HEK293 (cell line): ENCODE data around the gene TTC13.

Experiments
- FEZF1 ChIP-seq: fragments of 450-650 bp; formaldehyde crosslinking; IDR thresholded peaks from 2 replicates; pipeline ENCODE4 v1.5.1; 2016; ENCODE audit warnings: missing biosample characterization, missing genetic modification characterization
- GLI2 ChIP-seq: fragments of 450-650 bp; formaldehyde crosslinking; IDR thresholded peaks from 2 replicates; pipeline ENCODE4; 2017; ENCODE audit warnings: missing biosample characterization, missing genetic modification characterization, low read depth, borderline replicate concordance
- GLI4 ChIP-seq: fragments of 450-650 bp; formaldehyde crosslinking; IDR thresholded peaks from 2 replicates; pipeline ENCODE4 v1.5.1; 2016; ENCODE audit warnings: missing biosample characterization, missing genetic modification characterization
- OSR2 ChIP-seq: fragments of 450-650 bp; formaldehyde crosslinking; IDR thresholded peaks from 2 replicates; pipeline ENCODE4 v1.5.1; 2016; ENCODE audit warnings: missing biosample characterization, missing genetic modification characterization
- PATZ1 ChIP-seq: fragments of 450-650 bp; formaldehyde crosslinking; IDR thresholded peaks from 2 replicates; pipeline ENCODE4 v1.5.1; 2016; ENCODE audit warnings: missing biosample characterization, missing genetic modification characterization
- REPIN1 ChIP-seq: fragments of 450-650 bp; formaldehyde crosslinking; IDR thresholded peaks from 2 replicates; pipeline ENCODE4 v1.5.1; 2017; ENCODE audit warnings: missing biosample characterization, missing genetic modification characterization, low read depth
- REST ChIP-seq: fragments of 450-650 bp; formaldehyde crosslinking; IDR thresholded peaks from 2 replicates; pipeline ENCODE4 v1.5.1; 2016; ENCODE audit warnings: missing biosample characterization, missing genetic modification characterization
- SCRT2 ChIP-seq: fragments of 450-650 bp; formaldehyde crosslinking; IDR thresholded peaks from 2 replicates; pipeline ENCODE4 v1.5.1; 2016; ENCODE audit warnings: missing biosample characterization, missing genetic modification characterization
- YY2 ChIP-seq: fragments of 450-650 bp; formaldehyde crosslinking; IDR thresholded peaks from 2 replicates; pipeline ENCODE4 v1.5.1; 2016; ENCODE audit warnings: missing biosample characterization, missing genetic modification characterization
- ZFHX2 ChIP-seq: fragments of 450-650 bp; formaldehyde crosslinking; conservative IDR thresholded peaks from 2 replicates; pipeline ENCODE4 v1.5.1; 2016; ENCODE audit warnings: missing biosample characterization, missing genetic modification characterization
- ZNF114 ChIP-seq: fragments of 450-650 bp; formaldehyde crosslinking; IDR thresholded peaks from 2 replicates; pipeline ENCODE4 v1.5.0; 2017; ENCODE audit warnings: missing biosample characterization, missing genetic modification characterization
- ZNF148 ChIP-seq: fragments of 450-650 bp; formaldehyde crosslinking; IDR thresholded peaks from 2 replicates; pipeline ENCODE4 v1.5.0; 2017; ENCODE audit warnings: missing biosample characterization, missing genetic modification characterization, borderline replicate concordance
- ZNF211 ChIP-seq: fragments of 450-650 bp; formaldehyde crosslinking; IDR thresholded peaks from 2 replicates; pipeline ENCODE4 v1.5.1; 2016; ENCODE audit warnings: low read depth, missing biosample characterization, missing genetic modification characterization
- ZNF214 ChIP-seq: fragments of 450-650 bp; formaldehyde crosslinking; IDR thresholded peaks from 2 replicates; pipeline ENCODE4 v1.5.1; 2017; ENCODE audit warnings: missing biosample characterization, mild to moderate bottlenecking, missing genetic modification characterization, borderline replicate concordance
- ZNF26 ChIP-seq: fragments of 450-650 bp; formaldehyde crosslinking; IDR thresholded peaks from 2 replicates; pipeline ENCODE4 v1.5.1; 2016; ENCODE audit warnings: missing biosample characterization, missing genetic modification characterization
- ZNF266 ChIP-seq: fragments of 450-650 bp; formaldehyde crosslinking; IDR thresholded peaks from 2 replicates; pipeline ENCODE4 v1.5.1; 2016; ENCODE audit warnings: missing biosample characterization, missing genetic modification characterization, low read depth
- ZNF311 ChIP-seq: fragments of 450-650 bp; formaldehyde crosslinking; IDR thresholded peaks from 2 replicates; pipeline ENCODE4 v1.5.1; 2017; ENCODE audit warnings: missing biosample characterization, missing genetic modification characterization, borderline replicate concordance
- ZNF324 ChIP-seq: fragments of 450-650 bp; formaldehyde crosslinking; IDR thresholded peaks from 2 replicates; pipeline ENCODE4 v1.5.1; 2016; ENCODE audit warnings: missing biosample characterization, missing genetic modification characterization
- ZNF362 ChIP-seq: fragments of 450-650 bp; formaldehyde crosslinking; IDR thresholded peaks from 2 replicates; pipeline ENCODE4 v1.5.1; 2016; ENCODE audit warnings: missing biosample characterization, missing genetic modification characterization
- ZNF366 ChIP-seq: fragments of 450-650 bp; formaldehyde crosslinking; conservative IDR thresholded peaks from 2 replicates; pipeline ENCODE4 v1.5.1; 2016; ENCODE audit warnings: missing biosample characterization, missing genetic modification characterization
- ZNF37A ChIP-seq: fragments of 450-650 bp; IDR thresholded peaks from 2 replicates; pipeline ENCODE4 v1.5.1; 2018; ENCODE audit warnings: missing biosample characterization, missing genetic modification characterization
- ZNF560 ChIP-seq: fragments of 450-650 bp; formaldehyde crosslinking; IDR thresholded peaks from 2 replicates; pipeline ENCODE4 v1.5.1; 2017; ENCODE audit warnings: missing biosample characterization, missing genetic modification characterization, borderline replicate concordance
- ZNF561 ChIP-seq: fragments of 450-650 bp; IDR thresholded peaks from 2 replicates; pipeline ENCODE4 v1.5.1; 2018; ENCODE audit warnings: missing biosample characterization, missing genetic modification characterization, borderline replicate concordance
- ZNF596 ChIP-seq: fragments of 450-650 bp; IDR thresholded peaks from 2 replicates; pipeline ENCODE4 v1.5.0; 2018; ENCODE audit warnings: missing biosample characterization, mild to moderate bottlenecking, missing genetic modification characterization, moderate library complexity
- ZNF791 ChIP-seq: fragments of 450-650 bp; formaldehyde crosslinking; IDR thresholded peaks from 2 replicates; pipeline ENCODE4 v1.5.1; 2016; ENCODE audit warnings: missing biosample characterization, missing genetic modification characterization
- ZNF837 ChIP-seq: fragments of 450-650 bp; formaldehyde crosslinking; IDR thresholded peaks from 2 replicates; pipeline ENCODE4 v1.5.1; 2016; ENCODE audit warnings: missing biosample characterization, missing genetic modification characterization
- ZSCAN4 ChIP-seq: fragments of 450-650 bp; formaldehyde crosslinking; IDR thresholded peaks from 2 replicates; pipeline ENCODE4 v1.5.1; 2017; ENCODE audit warnings: missing biosample characterization, missing genetic modification characterization

The TTC13 gene

GRCh38 chr1:230978491-230979388 is at the start of gene TTC13, which contains the start of gene ARV1 (continued):
- TF ChIP-seq ZNF148 (tag by site-specific recombination), result no peak
- TF ChIP-seq ZNF114, result no peak
- TF ChIP-seq REPIN1, result peak; percentile 21; the same call in 1 of the 2 replicates
- TF ChIP-seq ZFHX2, result 0 out of 2 replicates have a peak, but pooled peaks have one; percentile 27
- no peak for TF ChIP-seq ZNF366 (tag by site-specific recombination)
- peak; percentile 85 for TF ChIP-seq OSR2 (tag by site-specific recombination)
- TF ChIP-seq ZNF37A (tag by site-specific recombination), result no peak
- TF ChIP-seq ZNF791 (tag by site-specific recombination), result no peak
- TF ChIP-seq GLI4 (tag by site-specific recombination), result peak; percentile 35; the same call in 1 of the 2 replicates
- no peak for TF ChIP-seq ZNF266 (tag by site-specific recombination)
- TF ChIP-seq ZNF362 (tag by site-specific recombination), result no peak
- peak; percentile 71 for TF ChIP-seq SCRT2 (tag by site-specific recombination)
- TF ChIP-seq ZNF560 (tag by site-specific recombination), result no peak
- TF ChIP-seq ZNF561 (tag by site-specific recombination), result peak; percentile 47; the same call in 1 of the 2 replicates
- no peak for TF ChIP-seq ZNF311
- no peak for TF ChIP-seq GLI2 (tag by site-specific recombination)
- TF ChIP-seq ZNF214 (tag by site-specific recombination), result no peak
- no peak for TF ChIP-seq ZNF26 (tag by site-specific recombination)
- TF ChIP-seq REST (tag by site-specific recombination), result peak; percentile 76
- peak; percentile 73 for TF ChIP-seq FEZF1 (tag by site-specific recombination)
- peak; percentile 87 for TF ChIP-seq ZNF324 (tag by site-specific recombination)
- TF ChIP-seq ZSCAN4 (tag by site-specific recombination), result peak; percentile 24; the same call in 1 of the 2 replicates
- peak; percentile 41; the same call in 1 of the 2 replicates for TF ChIP-seq ZNF596 (tag by site-specific recombination)
- TF ChIP-seq ZNF837, result no peak
- peak; percentile 83 for TF ChIP-seq PATZ1 (tag by site-specific recombination)
- TF ChIP-seq ZNF211 (tag by site-specific recombination), result no peak
- no peak; the same call in none of the 2 replicates for TF ChIP-seq YY2
